Endodermal cell (in vitro differentiated cells): Measurements from ENCODE around the gene GUCA2B. TPM values are rescaled to one million over a fixed set of nuclear protein-coding genes. Genes with fewer than 3 reads are reported as not detected.
A peak's percentile ranks its signal among the peaks of the same experiment; 100 is the strongest.

Experiments
- DNase-seq: peaks from one replicate; pipeline ENCODE4 v3.0.0-alpha.2; 2017
- H3K27ac ChIP-seq: 2 replicates; pipeline ENCODE4 v1.5.1; 2013; ENCODE audit warnings: mild to moderate bottlenecking, low read depth, low read length, moderate library complexity
- H3K27me3 ChIP-seq: 2 replicates; pipeline ENCODE4 v1.6.1; 2013; ENCODE audit warnings: mild to moderate bottlenecking, low read length, moderate library complexity; ENCODE audit not compliant: insufficient read depth, control insufficient read depth, poor library complexity, severe bottlenecking
- H3K36me3 ChIP-seq: 2 replicates; pipeline ENCODE4 v1.7.0; 2013; ENCODE audit warnings: mild to moderate bottlenecking, low read length, moderate library complexity; ENCODE audit not compliant: control insufficient read depth, insufficient read depth
- H3K4me1 ChIP-seq: one replicate; pipeline ENCODE4 v1.7.0; 2013; ENCODE audit warnings: low read length; ENCODE audit not compliant: control insufficient read depth, insufficient read depth
- H3K4me3 ChIP-seq: 2 replicates; pipeline ENCODE4 v1.5.1; 2013; ENCODE audit warnings: mild to moderate bottlenecking, low read length, moderate library complexity
- H3K9ac ChIP-seq: 2 replicates; pipeline ENCODE4 v1.6.1; 2013; ENCODE audit warnings: mild to moderate bottlenecking, low read length, moderate library complexity; ENCODE audit not compliant: poor library complexity, severe bottlenecking; ENCODE audit errors: extremely low read depth
- H3K9me3 ChIP-seq: 2 replicates; pipeline ENCODE4 v1.6.1; 2013; ENCODE audit warnings: mild to moderate bottlenecking, low read length, moderate library complexity; ENCODE audit not compliant: control insufficient read depth
- H3K27ac Mint-ChIP-seq: 2 replicates; pipeline ENCODE4 v1.8.0; 2020; ENCODE audit warnings: mixed read lengths
- H3K27me3 Mint-ChIP-seq: 2 replicates; pipeline ENCODE4 v1.8.0; 2021; ENCODE audit warnings: mild to moderate bottlenecking, mixed read lengths; ENCODE audit not compliant: insufficient read depth
- H3K36me3 Mint-ChIP-seq: 2 replicates; pipeline ENCODE4 v1.8.0; 2020; ENCODE audit warnings: low read depth, mixed read lengths
- H3K4me1 Mint-ChIP-seq: 2 replicates; pipeline ENCODE4 v1.8.0; 2020; ENCODE audit warnings: mixed read lengths
- H3K4me3 Mint-ChIP-seq: 2 replicates; pipeline ENCODE4 v1.8.0; 2020; ENCODE audit warnings: mild to moderate bottlenecking, moderate library complexity, mixed read lengths
- H3K9me3 Mint-ChIP-seq: 2 replicates; pipeline ENCODE4 v1.8.0; 2020; ENCODE audit warnings: mild to moderate bottlenecking, mixed read lengths
- WGBS, 2 experiments: methylation state at CpG; one replicate each; pipeline versions ENCODE4 v1.1.5 to v1.1.7; 2013; ENCODE audit warnings: missing lambda C conversion rate in 2 of 2, mixed read lengths in 1 of 2; ENCODE audit not compliant: insufficient coverage in 1 of 2, insufficient read length in 1 of 2; 5-methylcytosine and 5-hydroxymethylcytosine counted together
- total RNA-seq, 2 donors: library from RNA; stranded (reverse); fragmentation: NEBNext Ultra II Directional in 1 of 2; extraction: Animal tissue kit (Norgen Biotek cat#: 25700) in 1 of 2; gene quantifications; 2 replicates in 1 of 2; 3 replicates in 1 of 2; pipeline ENCODE4 v1.2.1, GENCODE V29; 2021
- TF ChIP-seq, protein P1 (sequence below): fragments of 200-600 bp; sonication (generic); conservative IDR thresholded peaks from 2 replicates; pipeline ENCODE4 v1.5.0; 2021; ENCODE audit warnings: antibody characterized with exemption, mild to moderate bottlenecking

The GUCA2B gene
- total RNA-seq, 2 donors from 2014 or later: not detected

DNA sequence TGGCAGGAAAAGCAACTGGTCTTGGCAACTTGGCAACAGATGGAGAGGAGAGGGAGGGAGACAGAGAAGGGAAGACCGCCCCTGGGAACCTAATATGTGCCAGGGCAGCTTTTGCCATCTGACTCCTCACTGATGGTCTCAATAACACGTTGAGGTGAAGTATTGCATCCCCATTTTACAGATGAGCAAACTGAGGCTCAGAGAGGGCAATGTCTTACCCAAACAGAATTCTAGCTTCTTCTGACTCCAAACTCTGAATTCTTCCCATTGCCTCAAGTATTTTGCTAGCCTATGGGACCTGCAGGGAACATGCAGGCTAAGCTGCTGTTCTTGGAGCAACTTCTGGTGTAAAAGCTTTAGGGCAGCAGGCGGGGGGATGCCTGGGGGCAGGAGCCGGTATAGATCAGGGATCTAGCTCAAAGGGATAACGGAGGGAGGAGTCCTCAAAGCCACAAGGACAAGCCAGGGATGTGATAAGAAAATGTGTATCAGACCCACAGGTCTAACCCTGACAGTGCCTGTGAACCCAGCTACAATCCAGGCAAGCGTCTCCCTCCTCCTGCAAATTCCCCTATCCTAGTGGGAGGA is 18.6 kb downstream of the GUCA2B start:
- H3K4me1 ChIP-seq: peaks cover 13% of the 10 kb centered on the region
- no peak overlapping the region for H3K27ac ChIP-seq
- no peaks in the 10 kb centered on the region for H3K9me3 ChIP-seq
- H3K36me3 Mint-ChIP-seq: peaks cover 3% of the 10 kb centered on the region
- H3K27ac Mint-ChIP-seq: peak overlapping the region; percentile 41
- peaks cover 17% of the 10 kb centered on the region for H3K4me1 Mint-ChIP-seq
- peak; percentile 44 for DNase-seq
- no peaks in the 10 kb centered on the region for H3K9me3 Mint-ChIP-seq
- peaks cover 22% of the 10 kb centered on the region for H3K36me3 ChIP-seq
- H3K9ac ChIP-seq: no peak overlapping the region
- no peaks in the 10 kb centered on the region for H3K27me3 ChIP-seq
- H3K4me3 Mint-ChIP-seq: no peak overlapping the region
- no peaks in the 10 kb centered on the region for H3K27me3 Mint-ChIP-seq
- no peak overlapping the region for H3K4me3 ChIP-seq
- TF ChIP-seq, protein P1, sequence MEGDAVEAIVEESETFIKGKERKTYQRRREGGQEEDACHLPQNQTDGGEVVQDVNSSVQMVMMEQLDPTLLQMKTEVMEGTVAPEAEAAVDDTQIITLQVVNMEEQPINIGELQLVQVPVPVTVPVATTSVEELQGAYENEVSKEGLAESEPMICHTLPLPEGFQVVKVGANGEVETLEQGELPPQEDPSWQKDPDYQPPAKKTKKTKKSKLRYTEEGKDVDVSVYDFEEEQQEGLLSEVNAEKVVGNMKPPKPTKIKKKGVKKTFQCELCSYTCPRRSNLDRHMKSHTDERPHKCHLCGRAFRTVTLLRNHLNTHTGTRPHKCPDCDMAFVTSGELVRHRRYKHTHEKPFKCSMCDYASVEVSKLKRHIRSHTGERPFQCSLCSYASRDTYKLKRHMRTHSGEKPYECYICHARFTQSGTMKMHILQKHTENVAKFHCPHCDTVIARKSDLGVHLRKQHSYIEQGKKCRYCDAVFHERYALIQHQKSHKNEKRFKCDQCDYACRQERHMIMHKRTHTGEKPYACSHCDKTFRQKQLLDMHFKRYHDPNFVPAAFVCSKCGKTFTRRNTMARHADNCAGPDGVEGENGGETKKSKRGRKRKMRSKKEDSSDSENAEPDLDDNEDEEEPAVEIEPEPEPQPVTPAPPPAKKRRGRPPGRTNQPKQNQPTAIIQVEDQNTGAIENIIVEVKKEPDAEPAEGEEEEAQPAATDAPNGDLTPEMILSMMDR: no peak
- WGBS, 2 experiments: 68 to 90% methylated on average over 2 to 6 of the region's 6 CpGs

DNA sequence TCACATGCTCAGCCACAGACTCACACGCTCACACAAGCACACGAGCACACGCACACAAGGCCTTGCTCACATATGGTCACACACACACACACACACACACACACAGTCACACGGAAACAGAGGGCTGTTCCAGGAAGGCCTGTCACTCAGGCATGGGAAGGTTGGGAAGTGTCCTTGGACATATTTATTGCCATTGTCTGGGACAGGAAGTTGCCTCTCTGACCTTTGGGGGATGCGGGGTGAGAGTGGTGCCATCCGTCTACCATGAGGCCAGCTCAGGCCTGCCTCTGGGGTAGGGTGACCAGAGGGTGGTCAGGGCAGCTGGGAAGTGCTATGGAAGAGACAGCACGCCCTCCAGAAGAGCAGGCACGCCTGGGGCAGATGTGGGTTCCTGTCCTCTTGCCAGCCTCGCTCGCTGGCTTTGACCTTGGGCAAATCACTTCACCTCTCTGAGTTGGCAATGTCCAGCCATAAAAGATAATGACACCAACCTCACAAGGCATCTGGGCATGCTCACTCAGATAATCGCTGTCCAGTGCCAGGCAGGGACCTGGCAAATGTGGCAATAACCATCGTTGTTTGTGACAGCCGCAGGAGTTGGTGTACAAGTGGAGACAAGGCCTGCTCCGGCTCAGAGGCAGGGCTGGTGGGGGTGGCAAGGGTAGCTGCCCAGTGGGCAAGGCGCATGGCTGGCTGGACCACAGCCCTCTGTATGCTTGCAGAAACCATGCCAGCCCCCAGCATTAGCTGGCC is 19.3 kb downstream of the GUCA2B start:
- Histone ChIP-seq H3K27ac (peak overlapping the region; percentile 14), H3K27me3 (no peaks in the 10 kb centered on the region), H3K9me3 (no peaks in the 10 kb centered on the region), H3K9ac (no peak overlapping the region), H3K36me3 (peaks cover 23% of the 10 kb centered on the region), H3K4me3 (no peak overlapping the region), H3K4me1 (peaks cover 13% of the 10 kb centered on the region)
- 93 to 98% methylated on average over 7 to 15 of the region's 15 CpGs for WGBS, 2 experiments
- Mint-ChIP-seq H3K36me3 (peaks cover 4% of the 10 kb centered on the region), H3K27ac (peak overlapping the region; percentile 41), H3K4me1 (peaks cover 22% of the 10 kb centered on the region), H3K27me3 (no peaks in the 10 kb centered on the region), H3K9me3 (no peaks in the 10 kb centered on the region), H3K4me3 (no peak overlapping the region)
- DNase-seq: peak; percentile 53
- TF ChIP-seq, protein P1: no peak

DNA sequence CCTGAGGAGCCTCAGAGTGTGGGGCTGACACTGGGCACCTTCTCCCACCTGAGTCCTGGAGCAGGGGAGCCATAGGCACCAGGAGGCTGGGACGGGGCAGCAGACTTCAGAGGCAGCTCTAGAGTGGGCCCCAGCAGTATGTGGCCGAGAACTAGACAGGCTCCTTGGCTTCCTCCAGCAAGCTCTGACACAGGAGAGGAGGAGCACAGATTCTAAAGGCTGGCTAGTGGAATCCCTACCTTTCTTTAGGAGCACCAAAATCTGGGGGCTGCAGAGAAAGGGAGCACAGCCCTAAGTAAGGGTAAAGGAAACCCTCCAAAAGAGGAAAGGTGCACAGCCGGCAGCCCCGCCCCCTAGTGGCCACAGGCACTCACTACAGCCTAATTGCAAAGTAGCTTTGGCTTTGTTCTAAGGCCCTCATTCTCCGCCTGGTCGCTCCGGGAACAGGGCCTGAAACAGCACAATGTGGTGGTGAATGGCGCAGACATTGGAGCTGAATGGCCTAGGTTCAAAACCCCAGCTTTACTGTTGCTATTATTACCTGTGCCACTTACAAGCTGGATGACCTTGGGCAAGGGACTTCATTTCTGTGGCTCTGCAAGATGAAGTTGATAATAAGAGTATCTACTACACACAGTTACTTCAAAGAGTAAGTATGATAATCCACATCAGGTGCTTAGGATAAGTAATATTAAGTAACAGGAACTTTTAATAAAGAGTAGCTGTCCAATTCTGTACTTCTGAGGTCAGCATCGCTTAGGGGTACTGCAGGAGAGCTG is 20.1 kb downstream of the GUCA2B start:
- Mint-ChIP-seq H3K27me3 (no peaks in the 10 kb centered on the region), H3K27ac (no peak overlapping the region), H3K9me3 (no peaks in the 10 kb centered on the region), H3K4me3 (no peak overlapping the region), H3K36me3 (peaks cover 4% of the 10 kb centered on the region), H3K4me1 (peaks cover 26% of the 10 kb centered on the region)
- no peak overlapping the region for H3K9ac ChIP-seq
- peak; percentile 93 for DNase-seq
- no peaks in the 10 kb centered on the region for H3K27me3 ChIP-seq
- H3K27ac ChIP-seq: peak overlapping the region; percentile 14
- no peak overlapping the region for H3K4me3 ChIP-seq
- H3K36me3 ChIP-seq: peaks cover 23% of the 10 kb centered on the region
- TF ChIP-seq, protein P1: peak; percentile 98
- WGBS, 2 experiments: 43 to 53% methylated on average over 8 to 9 of the region's 9 CpGs
- H3K9me3 ChIP-seq: no peaks in the 10 kb centered on the region
- peaks cover 13% of the 10 kb centered on the region for H3K4me1 ChIP-seq
